Left lung (tissue), 10 donors: ENCODE data around the gene IRF2. TPM values are rescaled to one million over a fixed set of nuclear protein-coding genes. Genes with fewer than 3 reads are reported as not detected.

Source experiments
- ATAC-seq: fragments of 200-7000 bp; cut with Tn5 transposase; one replicate; pipeline ENCODE4 v1.9.1; 2020; ENCODE audit warnings: moderate library complexity
- DNase-seq, 4 donors: peaks; one replicate each; pipeline ENCODE4 v3.0.0-alpha.2; 2013 to 2020
- H3K27ac ChIP-seq, 2 donors: fragments of 200-600 bp; sonication (generic) in 1 of 2; one replicate each; pipeline versions ENCODE4 v1.5.0 to v1.8.0; 2020 to 2021
- H3K27me3 ChIP-seq, 2 donors: fragments of 200-600 bp; sonication (generic) in 1 of 2; one replicate each; pipeline versions ENCODE4 v1.5.0 to v1.8.0; 2020 to 2021
- H3K36me3 ChIP-seq, 2 donors: fragments of 200-600 bp; sonication (generic) in 1 of 2; one replicate each; pipeline versions ENCODE4 v1.5.0 to v1.8.0; 2020 to 2021
- H3K4me1 ChIP-seq, 2 donors: fragments of 200-600 bp; one replicate each; pipeline ENCODE4 v1.8.0; 2021
- H3K4me3 ChIP-seq, 2 donors: fragments of 200-600 bp; sonication (generic) in 1 of 2; one replicate each; pipeline versions ENCODE4 v1.5.0 to v1.8.0; 2020 to 2021; ENCODE audit warnings: mild to moderate bottlenecking in 1 of 2
- H3K9me3 ChIP-seq, 2 donors: fragments of 200-600 bp; sonication (generic) in 1 of 2; one replicate each; pipeline versions ENCODE4 v1.5.0 to v1.8.0; 2020 to 2021
- CTCF ChIP-seq, 2 donors: fragments of 200-600 bp; sonication (generic) in 1 of 2; IDR thresholded peaks; one replicate each; pipeline versions ENCODE4 v1.5.0 to v1.8.0; 2021; ENCODE audit warnings: antibody characterized with exemption in 2 of 2
- intact Hi-C, 2 donors: fragments of 100-400 bp; cut with DNase I; formaldehyde crosslinking; loops; one replicate each; pipeline versions ENCODE4 v1.11.2 to v1.14.2; 2022
- polyA plus RNA-seq, 6 donors: library from polyadenylated mRNA; unstranded; fragments of 120-200 nt; gene quantifications; one replicate each; pipeline ENCODE4 v1.2.1, GENCODE V29; 2013; ENCODE audit not compliant: insufficient read length in 6 of 6
- total RNA-seq, 2 donors: library from RNA; stranded (reverse); fragmentation: NEBNext Ultra II Directional; extraction: Animal tissue kit (Norgen Biotek cat#: 25700); gene quantifications; one replicate each; pipeline ENCODE4 v1.2.1, GENCODE V29; 2021
- donor health status: DM: no; HTN: yes; CAD: no.
- donor health status: DM: no; HTN: no; CAD: no.

Gene IRF2
- total and polyA plus RNA-seq, 8 donors = 32.8 to 50.2 (median 47.0) TPM

- peak overlapping the region; percentile 68 to 87 for H3K4me3 ChIP-seq
- intact Hi-C loops = loop anchor here in 1 of 2 donors (10.0 kb wide), 1 partner anchor 63 kb away; no protein-coding TSS in a partner anchor
- ATAC-seq = no peak
Observed at GRCh38 chr4:184471881-184472613, 2.3 kb downstream of the IRF2 start.

GRCh38 chr4:184470785-184471110 lies 3.6 kb downstream of the IRF2 start:
- Histone ChIP-seq H3K4me1 (peaks cover 6 to 45% of the 10 kb centered on the region in 2 donors), H3K9me3 (no peaks in the 10 kb centered on the region), H3K4me3 (no peak overlapping the region), H3K27ac (peak overlapping the region in 1 of 2 donors; percentile 28), H3K27me3 (no peaks in the 10 kb centered on the region), H3K36me3 (peaks cover 0 to 11% of the 10 kb centered on the region in 2 donors)
- ATAC-seq (no peak), DNase-seq (no peak)
- TF ChIP-seq CTCF (IDR thresholded peaks at IDR 0.05) = no peak
- intact Hi-C loops = loop anchor here in 1 of 2 donors (10.0 kb wide), 1 partner anchor 64 kb away; no protein-coding TSS in a partner anchor

More at GRCh38 chr4:184471881-184472613, 2.3 kb downstream of the IRF2 start:
- TF ChIP-seq CTCF (IDR thresholded peaks at IDR 0.05) = no peak
- peak in 1 of 4 donors; percentile 24 for DNase-seq
- peak overlapping the region; percentile 95 to 99 for H3K27ac ChIP-seq
- peaks cover 0 to 11% of the 10 kb centered on the region in 2 donors for H3K36me3 ChIP-seq
- peaks cover 16 to 58% of the 10 kb centered on the region in 2 donors for H3K4me1 ChIP-seq
- no peaks in the 10 kb centered on the region for H3K9me3 ChIP-seq
- no peaks in the 10 kb centered on the region for H3K27me3 ChIP-seq

- intact Hi-C loops = no loop called here
- peaks cover 3 to 51% of the 10 kb centered on the region in 2 donors for H3K4me1 ChIP-seq
- no peaks in the 10 kb centered on the region for H3K27me3 ChIP-seq
- H3K9me3 ChIP-seq = no peaks in the 10 kb centered on the region
- TF ChIP-seq CTCF (IDR thresholded peaks at IDR 0.05) = no peak
- DNase-seq (no peak), ATAC-seq (no peak)
- peaks cover 0 to 11% of the 10 kb centered on the region in 2 donors for H3K36me3 ChIP-seq
- H3K4me3 ChIP-seq = no peak overlapping the region
- no peak overlapping the region for H3K27ac ChIP-seq
Observed at GRCh38 chr4:184466634-184467033, 7.7 kb downstream of the IRF2 start.

GRCh38 chr4:184464759-184465454 lies 9.4 kb downstream of the IRF2 start:
- Histone ChIP-seq H3K36me3 (peaks cover 0 to 11% of the 10 kb centered on the region in 2 donors), H3K27me3 (no peaks in the 10 kb centered on the region), H3K9me3 (no peaks in the 10 kb centered on the region), H3K27ac (no peak overlapping the region), H3K4me1 (peaks cover 0 to 50% of the 10 kb centered on the region in 2 donors), H3K4me3 (no peak overlapping the region)
- intact Hi-C loops = no loop called here
- no peak for TF ChIP-seq CTCF (IDR thresholded peaks at IDR 0.05)
- ATAC-seq (no peak), DNase-seq (no peak)

GRCh38 chr4:184463856-184464255 lies 10.5 kb downstream of the IRF2 start:
- peaks cover 0 to 50% of the 10 kb centered on the region in 2 donors for H3K4me1 ChIP-seq
- no peak overlapping the region for H3K4me3 ChIP-seq
- H3K36me3 ChIP-seq = peaks cover 0 to 1% of the 10 kb centered on the region in 2 donors
- no peaks in the 10 kb centered on the region for H3K27me3 ChIP-seq
- ATAC-seq = no peak
- no peak for DNase-seq
- intact Hi-C loops = no loop called here
- H3K27ac ChIP-seq = no peak overlapping the region
- H3K9me3 ChIP-seq = no peaks in the 10 kb centered on the region
- TF ChIP-seq CTCF (IDR thresholded peaks at IDR 0.05) = no peak
